ENCODE results near the gene TMEM139.

The TMEM139 gene

GRCh38 chr7:143315776-143316175, 31.0 kb downstream of the TMEM139 start, which contains the start of gene CLCN1:
Gene CLCN1 (plus strand): TSS chr7:143316111. CDS start chr7:143316213, 102 bp downstream.
- Histone ChIP-seq H3K36me3 (ENCODE audit: control insufficient read depth in 2 of 2, insufficient read depth in 1 of 2, low read length in 2 of 2) (peaks cover 0 to 5% of the 10 kb centered on the region in 2 experiments; a peak in 1 of 3 replicates), H3K27ac (ENCODE audit: extremely low read depth, low read depth, low read length) (no peak within 1 kb of the TSS), H3K4me1 (ENCODE audit: control insufficient read depth, insufficient read depth, low read length) (no peaks in the 10 kb centered on the region), H3K9me3 (ENCODE audit: control insufficient read depth, insufficient read depth, low read depth, low read length) (no peaks in the 10 kb centered on the region), H3K4me3 (ENCODE audit: low read depth, low read length) (no peak within 1 kb of the TSS)
- CTCF ChIA-PET, result interaction anchor here (0.6 to 1.8 kb wide), 3 partner anchors 11 to 809 kb away, joined by 3 to 11 read pairs (median 5); no protein-coding TSS in a partner anchor
- POLR2A ChIA-PET, result interaction anchor here (0.6 kb wide), 1 partner anchor 419 kb away, joined by 3 read pairs; no protein-coding TSS in a partner anchor
- TF ChIP-seq ZSCAN18 (tag by site-specific recombination; IDR thresholded peaks at IDR 0.05) (no peak), ZNF830 (tag by site-specific recombination; IDR thresholded peaks at IDR 0.05; ENCODE audit: low read depth) (no peak), KLF16 (tag by site-specific recombination; IDR thresholded peaks at IDR 0.05) (no peak), ZNF148 (tag by site-specific recombination; IDR thresholded peaks at IDR 0.05; ENCODE audit: borderline replicate concordance) (no peak), ZNF707 (tag by site-specific recombination; IDR thresholded peaks at IDR 0.05) (no peak)

GRCh38 chr7:143316492-143316891, 31.7 kb downstream of the TMEM139 start:
- Histone ChIP-seq H3K4me3 (ENCODE audit: low read depth, low read length) (no peak overlapping the region), H3K27ac (ENCODE audit: extremely low read depth, low read depth, low read length) (no peak overlapping the region), H3K36me3 (ENCODE audit: control insufficient read depth in 2 of 2, insufficient read depth in 1 of 2, low read length in 2 of 2) (peaks cover 0 to 5% of the 10 kb centered on the region in 2 experiments; a peak in 1 of 3 replicates), H3K9me3 (ENCODE audit: control insufficient read depth, insufficient read depth, low read depth, low read length) (no peaks in the 10 kb centered on the region), H3K4me1 (ENCODE audit: control insufficient read depth, insufficient read depth, low read length) (no peaks in the 10 kb centered on the region)
- POLR2A ChIA-PET, result no interaction called here
- CTCF ChIA-PET, result interaction anchor here (1.2 to 1.8 kb wide), 2 partner anchors 11 to 64 kb away, joined by 3 to 11 read pairs; no protein-coding TSS in a partner anchor
- TF ChIP-seq BCL11A (tag by site-specific recombination; IDR thresholded peaks at IDR 0.05; ENCODE audit: low read depth), result no peak
- no peak for TF ChIP-seq ZNF37A (tag by site-specific recombination; IDR thresholded peaks at IDR 0.05)
- no peak for TF ChIP-seq ZEB2 (tag by site-specific recombination; IDR thresholded peaks at IDR 0.05)
- TF ChIP-seq ZFHX2 (tag by site-specific recombination; conservative IDR thresholded peaks at IDR 0.05), result 0 out of 2 replicates have a peak, but pooled peaks have one; percentile 23

GRCh38 chr7:143318661-143319060, 33.9 kb downstream of the TMEM139 start:
- POLR2A ChIA-PET, result no interaction called here
- CTCF ChIA-PET, result interaction anchor here (0.6 to 1.2 kb wide), 2 partner anchors 14 to 80 kb away, joined by 3 read pairs; no protein-coding TSS in a partner anchor
- TF ChIP-seq GLIS2 (tag by site-specific recombination; IDR thresholded peaks at IDR 0.05) (no peak), ZBTB11 (tag by site-specific recombination; conservative IDR thresholded peaks at IDR 0.05; ENCODE audit: low read depth) (no peak), ZNF837 (tag by site-specific recombination; IDR thresholded peaks at IDR 0.05) (no peak), ZNF530 (tag by site-specific recombination; IDR thresholded peaks at IDR 0.05; ENCODE audit: low read depth) (no peak), ZNF184 (tag by site-specific recombination; IDR thresholded peaks at IDR 0.05) (no peak), TRIM28 (IDR thresholded peaks at IDR 0.05; ENCODE audit: borderline replicate concordance, low read length) (peak; percentile 64; the same call in 1 of the 2 replicates)

More at GRCh38 chr7:143318661-143319060, 33.9 kb downstream of the TMEM139 start:
- H3K27ac ChIP-seq (ENCODE audit: extremely low read depth, low read depth, low read length), result no peak overlapping the region
- H3K4me3 ChIP-seq (ENCODE audit: low read depth, low read length), result no peak overlapping the region
- no peaks in the 10 kb centered on the region for H3K4me1 ChIP-seq (ENCODE audit: control insufficient read depth, insufficient read depth, low read length)
- no peaks in the 10 kb centered on the region for H3K9me3 ChIP-seq (ENCODE audit: control insufficient read depth, insufficient read depth, low read depth, low read length)
- no peaks in the 10 kb centered on the region for H3K36me3 ChIP-seq (ENCODE audit: control insufficient read depth in 2 of 2, insufficient read depth in 1 of 2, low read length in 2 of 2)

Data from HEK293 (cell line).